CD4-positive, alpha-beta T cell treated with Interleukin-2 at 100 ng/mL for 4 hours (primary cell): ENCODE measurements around the gene CHRDL1.
"Not testable (repeated sequence)": the region's sequence is repeated elsewhere in the genome, so short reads cannot be mapped to it uniquely, and the experiment has no call there.

ENCODE experiments used
- DNase-seq: peaks from one replicate; pipeline ENCODE4 v3.0.0-alpha.2; 2020; ENCODE audit warnings: low spot score

The CHRDL1 gene

GRCh38 chrX:110795645-110796406, at the start of gene CHRDL1:
Gene CHRDL1, minus strand, starts transcription at chrX:110795817. Its CDS starts 3,636 bp downstream, at chrX:110792181.
- DNase-seq, result no peak

GRCh38 chrX:110836982-110837381, 41.4 kb upstream of the CHRDL1 start:
- no peak for DNase-seq

GRCh38 chrX:110836451-110836850, 40.8 kb upstream of the CHRDL1 start:
- no peak for DNase-seq

GRCh38 chrX:110836001-110836400, 40.4 kb upstream of the CHRDL1 start:
- DNase-seq, result no peak

- no peak for DNase-seq
These were observed 30.4 kb upstream of the CHRDL1 start for GRCh38 chrX:110825972-110826371.

GRCh38 chrX:110816543-110816942, 20.9 kb upstream of the CHRDL1 start:
- DNase-seq, result not testable (repeated sequence)

- no peak for DNase-seq
These were observed 10.5 kb upstream of the CHRDL1 start for GRCh38 chrX:110806145-110806544.

- no peak for DNase-seq
These were observed 9.7 kb upstream of the CHRDL1 start for GRCh38 chrX:110805303-110805702.

- DNase-seq, result no peak
These were observed 8.8 kb upstream of the CHRDL1 start for GRCh38 chrX:110804446-110804845.

GRCh38 chrX:110803506-110803905, 7.9 kb upstream of the CHRDL1 start:
- DNase-seq, result no peak

GRCh38 chrX:110796407-110796697, 735 bp upstream of the CHRDL1 start:
- DNase-seq, result no peak

GRCh38 chrX:110794601-110795000, 1.0 kb downstream of the CHRDL1 start:
- no peak for DNase-seq

GRCh38 chrX:110791071-110791470, 4.5 kb downstream of the CHRDL1 start:
- no peak for DNase-seq

- no peak for DNase-seq
These were observed 9.1 kb downstream of the CHRDL1 start for GRCh38 chrX:110786486-110786885.

- DNase-seq, result no peak
These were observed 35.8 kb downstream of the CHRDL1 start for GRCh38 chrX:110759785-110760184.

GRCh38 chrX:110758781-110759422, 36.7 kb downstream of the CHRDL1 start:
- no peak for DNase-seq

- no peak for DNase-seq
These were observed 40.0 kb downstream of the CHRDL1 start for GRCh38 chrX:110755611-110756010.

GRCh38 chrX:110755061-110755460, 40.6 kb downstream of the CHRDL1 start:
- no peak for DNase-seq

GRCh38 chrX:110750526-110751189, 45.0 kb downstream of the CHRDL1 start:
- DNase-seq, result no peak

- no peak for DNase-seq
These were observed 47.3 kb downstream of the CHRDL1 start for GRCh38 chrX:110748256-110748806.

- DNase-seq, result no peak
These were observed 49.6 kb downstream of the CHRDL1 start for GRCh38 chrX:110746014-110746413.

GRCh38 chrX:110745288-110745687, 50.3 kb downstream of the CHRDL1 start:
- DNase-seq, result no peak
